Choroid plexus epithelial cell (primary cell): ENCODE measurements around the gene PAPSS1.

Source experiments
- DNase-seq: peaks from one replicate; pipeline ENCODE4 v3.0.0-alpha.2; 2010; ENCODE audit warnings: low read depth
- H3K4me3 ChIP-seq: 2 replicates; pipeline ENCODE4 v1.5.1; 2011; ENCODE audit warnings: low read depth, mild to moderate bottlenecking, control low read depth, low read length, moderate library complexity
- TF ChIP-seq, protein P1 (sequence below): conservative IDR thresholded peaks from 2 replicates; pipeline ENCODE4 v1.5.1; 2011; ENCODE audit warnings: low read depth, mild to moderate bottlenecking, control low read depth, inconsistent platforms, low read length, moderate library complexity

PAPSS1 gene

DNA sequence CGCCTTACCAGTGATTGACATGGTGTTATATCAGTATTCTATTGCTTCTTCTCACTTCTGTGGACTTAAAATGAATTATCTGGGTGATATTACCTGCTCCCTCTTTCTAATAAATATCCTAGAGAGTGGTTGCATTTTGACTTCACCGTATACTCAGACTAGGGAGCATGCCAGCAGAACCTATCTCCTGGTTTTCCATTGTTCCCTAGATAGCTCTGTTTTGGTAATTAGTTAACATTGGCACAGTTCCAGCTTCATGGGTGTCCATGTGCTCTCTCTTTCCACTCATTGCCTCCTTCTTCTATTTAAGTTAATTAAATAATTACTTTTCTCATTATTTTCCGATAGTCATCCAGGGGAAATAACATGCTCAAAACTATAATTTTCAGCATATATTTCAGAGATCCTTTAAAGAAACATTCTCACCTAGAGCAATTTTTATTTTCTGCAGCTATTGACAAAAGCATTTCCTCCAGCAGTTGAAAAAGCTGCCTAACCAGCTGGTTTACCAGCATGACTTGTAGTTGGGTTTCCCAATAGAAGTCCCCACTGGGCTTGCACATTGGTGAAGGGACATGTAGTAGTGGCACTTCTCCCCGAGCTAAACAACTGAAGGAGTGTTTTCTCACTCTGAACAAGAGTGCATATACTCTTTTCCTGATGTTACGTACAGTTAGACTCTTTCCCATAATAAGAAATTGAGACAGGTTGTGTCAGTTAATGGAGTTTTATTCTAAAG is 27.9 kb upstream of the PAPSS1 start:
- TF ChIP-seq, protein P1, sequence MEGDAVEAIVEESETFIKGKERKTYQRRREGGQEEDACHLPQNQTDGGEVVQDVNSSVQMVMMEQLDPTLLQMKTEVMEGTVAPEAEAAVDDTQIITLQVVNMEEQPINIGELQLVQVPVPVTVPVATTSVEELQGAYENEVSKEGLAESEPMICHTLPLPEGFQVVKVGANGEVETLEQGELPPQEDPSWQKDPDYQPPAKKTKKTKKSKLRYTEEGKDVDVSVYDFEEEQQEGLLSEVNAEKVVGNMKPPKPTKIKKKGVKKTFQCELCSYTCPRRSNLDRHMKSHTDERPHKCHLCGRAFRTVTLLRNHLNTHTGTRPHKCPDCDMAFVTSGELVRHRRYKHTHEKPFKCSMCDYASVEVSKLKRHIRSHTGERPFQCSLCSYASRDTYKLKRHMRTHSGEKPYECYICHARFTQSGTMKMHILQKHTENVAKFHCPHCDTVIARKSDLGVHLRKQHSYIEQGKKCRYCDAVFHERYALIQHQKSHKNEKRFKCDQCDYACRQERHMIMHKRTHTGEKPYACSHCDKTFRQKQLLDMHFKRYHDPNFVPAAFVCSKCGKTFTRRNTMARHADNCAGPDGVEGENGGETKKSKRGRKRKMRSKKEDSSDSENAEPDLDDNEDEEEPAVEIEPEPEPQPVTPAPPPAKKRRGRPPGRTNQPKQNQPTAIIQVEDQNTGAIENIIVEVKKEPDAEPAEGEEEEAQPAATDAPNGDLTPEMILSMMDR, result no peak
- DNase-seq, result no peak
- H3K4me3 ChIP-seq, result no peak overlapping the region

DNA sequence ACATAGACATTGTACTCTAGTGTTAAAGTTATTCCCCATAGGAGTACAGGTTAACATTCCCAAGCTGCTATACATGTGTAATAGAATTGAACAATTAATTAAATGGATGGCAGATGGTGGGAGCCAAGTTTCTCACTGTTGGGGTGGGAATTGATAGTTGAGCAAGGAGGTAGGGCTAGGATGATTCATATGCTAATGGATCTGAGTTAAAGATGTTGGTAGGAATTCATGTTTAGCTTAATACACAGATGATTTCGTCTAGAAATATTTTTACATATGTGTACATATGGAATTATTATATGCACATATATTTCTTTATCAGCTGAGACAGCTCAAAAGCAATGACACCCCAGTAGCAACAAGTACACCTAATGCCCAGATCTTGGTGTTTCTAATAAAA is 26.1 kb upstream of the PAPSS1 start:
- TF ChIP-seq, protein P1, result no peak
- no peak for DNase-seq
- no peak overlapping the region for H3K4me3 ChIP-seq

DNA sequence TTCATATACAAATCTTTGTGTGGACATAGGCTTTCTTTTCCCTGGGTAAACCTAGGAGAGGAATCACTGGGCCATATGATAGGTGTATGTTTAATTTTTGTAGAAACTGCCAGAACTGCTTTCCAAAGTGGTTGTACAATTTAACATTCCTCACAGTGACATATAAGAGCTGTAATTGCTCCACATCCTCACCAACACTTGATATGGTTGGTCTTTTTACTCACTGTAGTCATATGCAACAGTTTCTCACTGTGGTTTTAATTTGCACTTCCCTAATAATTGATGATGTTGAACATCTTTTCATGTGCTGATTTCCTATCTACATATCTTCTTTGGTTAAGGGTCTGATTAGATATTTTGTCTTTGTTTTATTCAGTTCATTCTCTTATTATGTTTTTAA is 24.5 kb upstream of the PAPSS1 start:
- no peak overlapping the region for H3K4me3 ChIP-seq
- TF ChIP-seq, protein P1, result no peak
- no peak for DNase-seq

DNA sequence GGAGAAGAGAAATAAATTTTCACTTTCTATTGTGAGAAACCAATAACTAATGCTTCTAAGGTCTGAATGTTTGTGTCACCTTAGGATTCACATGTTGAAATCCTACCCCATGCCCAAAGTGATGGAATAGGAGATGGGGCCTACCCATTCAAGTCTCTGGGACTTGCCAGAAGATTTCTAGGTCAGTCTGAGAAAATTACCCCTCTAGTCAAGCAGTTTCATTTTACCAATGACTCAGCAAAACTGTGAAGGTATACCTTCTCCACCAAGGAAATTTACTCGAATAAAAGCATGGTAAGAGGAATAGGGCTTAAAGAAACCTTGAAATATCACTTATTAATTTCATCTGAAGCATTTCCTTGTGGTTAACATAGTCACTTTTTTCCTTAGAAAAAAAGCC is 23.5 kb upstream of the PAPSS1 start:
- TF ChIP-seq, protein P1, result no peak
- no peak overlapping the region for H3K4me3 ChIP-seq
- peak; percentile 43 for DNase-seq

DNA sequence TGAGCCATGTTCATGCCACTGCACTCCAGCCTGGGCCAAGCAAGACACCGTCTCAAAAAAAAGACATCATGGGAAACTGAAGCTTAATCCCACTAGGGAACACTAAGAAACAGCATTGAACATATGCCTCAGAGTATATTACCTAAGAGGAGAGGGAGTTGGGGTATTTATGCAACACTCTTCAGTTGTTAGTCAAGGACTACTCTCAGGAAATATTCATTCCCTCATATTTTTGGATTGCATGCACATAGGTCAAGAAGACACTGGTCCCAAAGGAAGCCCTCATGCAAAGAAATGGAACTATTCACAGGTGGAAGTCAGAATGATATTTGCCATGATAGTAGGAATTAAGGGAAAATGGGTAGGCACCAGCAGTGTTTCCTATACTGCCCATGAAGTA is 22.8 kb upstream of the PAPSS1 start:
- TF ChIP-seq, protein P1, result no peak
- no peak overlapping the region for H3K4me3 ChIP-seq
- DNase-seq, result no peak

DNA sequence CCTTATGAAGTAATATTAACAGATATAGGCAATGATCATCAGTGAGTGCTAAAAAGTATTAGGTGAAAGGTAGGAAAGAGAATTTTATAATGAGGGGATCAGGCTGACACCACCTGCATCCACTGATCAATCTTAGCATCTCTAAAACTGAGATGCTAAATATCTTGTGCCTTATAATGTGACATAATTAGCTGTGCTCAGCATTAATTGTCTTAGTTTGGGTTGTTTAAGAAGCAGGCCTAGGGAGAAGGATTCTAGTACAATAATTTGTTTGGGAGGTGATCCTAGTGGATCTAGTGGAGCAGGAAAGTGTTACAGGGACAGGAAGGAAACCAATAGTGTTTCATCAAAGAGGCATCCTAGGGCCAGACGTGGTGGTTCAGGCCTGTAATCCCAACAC is 22.2 kb upstream of the PAPSS1 start:
- TF ChIP-seq, protein P1, result no peak
- DNase-seq, result no peak
- H3K4me3 ChIP-seq, result no peak overlapping the region

DNA sequence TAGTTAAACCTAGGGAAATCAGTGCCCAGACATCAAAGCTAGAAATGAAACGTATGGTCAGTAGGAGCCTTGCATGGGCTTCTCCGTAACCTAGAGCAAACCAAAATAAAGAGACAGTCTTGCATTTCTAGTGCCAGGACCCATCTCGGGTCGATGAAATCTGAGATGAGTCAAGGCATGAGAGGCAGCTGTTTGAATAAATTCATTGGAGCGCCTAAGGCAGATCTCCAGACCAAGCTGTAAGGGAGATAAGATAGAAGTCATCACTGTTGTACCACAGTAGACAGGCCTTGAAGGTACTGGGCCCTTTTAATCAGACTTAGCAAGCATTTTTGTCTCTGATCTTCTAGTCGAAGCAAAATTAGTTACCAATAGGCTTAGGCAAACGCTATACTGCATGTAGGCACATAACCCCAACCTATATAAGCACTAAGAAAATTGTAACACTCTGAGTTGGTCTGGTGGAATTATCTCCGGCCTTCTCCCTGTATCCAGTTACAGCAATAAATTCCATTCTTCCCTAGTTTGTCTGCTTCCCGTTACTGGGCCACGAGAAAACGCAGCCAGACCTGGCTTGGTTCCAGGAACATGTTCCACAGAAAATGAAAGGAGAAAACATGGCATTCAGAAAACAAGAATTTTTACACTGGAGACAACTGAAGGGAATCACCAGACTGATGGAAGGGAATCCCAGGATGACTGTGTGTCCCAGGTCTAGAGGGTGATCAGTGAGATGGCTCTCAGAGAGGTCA is 21.1 kb upstream of the PAPSS1 start:
- TF ChIP-seq, protein P1, result no peak
- peak; percentile 85 for DNase-seq
- H3K4me3 ChIP-seq, result no peak overlapping the region
